HG03520 (cell line): ENCODE measurements around the gene ABCC3.

Source experiments
- ATAC-seq: cut with Tn5 transposase; IDR thresholded peaks from one replicate; pipeline ENCODE4 v1.9.1; 2021; ENCODE audit warnings: mild to moderate bottlenecking, moderate library complexity; ENCODE audit not compliant: unreplicated experiment

Gene ABCC3

GRCh38 chr17:50725769-50726655 lies 91.3 kb downstream of the ABCC3 start:
- ATAC-seq = no peak

GRCh38 chr17:50728112-50728429 lies 93.4 kb downstream of the ABCC3 start:
- no peak for ATAC-seq

- ATAC-seq = no peak
These were observed 94.4 kb downstream of the ABCC3 start for GRCh38 chr17:50728881-50729765.

- ATAC-seq = no peak
These were observed 97.1 kb downstream of the ABCC3 start for GRCh38 chr17:50731575-50732460.

GRCh38 chr17:50735287-50735686 lies 100.6 kb downstream of the ABCC3 start:
- ATAC-seq = no peak

- no peak for ATAC-seq
These were observed 102.5 kb downstream of the ABCC3 start for GRCh38 chr17:50737118-50737698.

- no peak for ATAC-seq
These were observed 104.4 kb downstream of the ABCC3 start for GRCh38 chr17:50739098-50739497.
